ENCODE results near the gene SRR.
"Not testable (repeated sequence)": the region's sequence is repeated elsewhere in the genome, so short reads cannot be mapped to it uniquely, and the experiment has no call there.

Gene SRR

GRCh38 chr17:2303204-2304188 lies at the start of gene SRR, which contains the start of gene SMG6:
Gene SRR, plus strand, starts transcription at chr17:2303950. Its CDS starts 11,611 bp downstream, at chr17:2315561.
Gene SMG6, minus strand, starts transcription at chr17:2303785. Its CDS starts 65 bp downstream, at chr17:2303720.
- peak within 1 kb of the TSS; percentile 88 for H3K4me3 ChIP-seq (ENCODE audit: low read length)
- DNase-seq (ENCODE audit: low read depth): peak; percentile 37
- no peak for TF ChIP-seq CTCF (conservative IDR thresholded peaks at IDR 0.05; ENCODE audit: low read depth, low read length)

GRCh38 chr17:2258830-2259229 lies 44.9 kb upstream of the SRR start:
- H3K4me3 ChIP-seq (ENCODE audit: low read length): not testable (repeated sequence)

GRCh38 chr17:2259769-2260536 lies 43.8 kb upstream of the SRR start:
- TF ChIP-seq CTCF (conservative IDR thresholded peaks at IDR 0.05; ENCODE audit: low read depth, low read length): no peak
- DNase-seq (ENCODE audit: low read depth): no peak

More at GRCh38 chr17:2258830-2259229, 44.9 kb upstream of the SRR start:
- not testable (repeated sequence) for DNase-seq (ENCODE audit: low read depth)

GRCh38 chr17:2262135-2262587 lies 41.6 kb upstream of the SRR start:
- DNase-seq (ENCODE audit: low read depth): no peak
- TF ChIP-seq CTCF (conservative IDR thresholded peaks at IDR 0.05; ENCODE audit: low read depth, low read length): no peak
- no peak overlapping the region for H3K4me3 ChIP-seq (ENCODE audit: low read length)

More at GRCh38 chr17:2259769-2260536, 43.8 kb upstream of the SRR start:
- H3K4me3 ChIP-seq (ENCODE audit: low read length): no peak overlapping the region

- TF ChIP-seq CTCF (conservative IDR thresholded peaks at IDR 0.05; ENCODE audit: low read depth, low read length): no peak
- no peak for DNase-seq (ENCODE audit: low read depth)
- no peak overlapping the region for H3K4me3 ChIP-seq (ENCODE audit: low read length)
Observed at GRCh38 chr17:2263183-2264066, 40.3 kb upstream of the SRR start.

DNA sequence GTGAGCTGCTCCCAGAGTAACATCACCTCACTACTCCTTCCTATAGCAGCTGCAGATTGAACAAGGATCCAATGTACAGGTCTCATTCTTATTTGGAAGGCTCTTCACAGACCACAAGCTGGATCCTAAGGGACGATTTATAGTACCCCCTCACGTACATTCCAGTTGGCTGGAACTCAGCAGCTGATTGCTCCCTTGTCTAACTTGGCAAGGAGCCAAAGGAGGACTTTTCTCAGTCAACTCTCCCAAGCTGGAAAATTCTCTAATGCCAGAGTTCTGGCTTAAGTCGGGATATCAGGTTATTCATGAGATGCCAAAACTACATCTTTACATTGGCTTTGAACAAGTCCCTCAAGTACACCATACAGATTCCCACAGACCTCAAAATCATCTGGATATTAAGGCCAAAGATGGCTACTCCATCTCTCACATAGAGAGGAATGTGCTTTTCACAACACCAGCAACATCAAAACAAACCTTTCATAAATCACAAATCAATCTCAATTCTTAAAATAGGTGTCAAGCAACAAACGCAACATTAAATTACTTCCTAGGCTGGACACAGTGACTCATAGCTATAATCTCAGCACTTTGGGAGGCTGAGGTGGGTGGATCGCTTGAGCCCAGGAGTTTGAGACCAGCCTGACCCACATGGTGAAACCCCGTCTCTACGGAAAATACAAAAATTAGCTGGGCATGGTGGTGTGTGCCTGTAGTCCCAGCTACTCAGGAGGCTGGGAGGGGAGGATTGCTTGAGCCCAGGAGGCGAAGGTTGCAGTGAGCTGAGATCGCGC lies 39.5 kb upstream of the SRR start:
- no peak for TF ChIP-seq CTCF (conservative IDR thresholded peaks at IDR 0.05; ENCODE audit: low read depth, low read length)
- H3K4me3 ChIP-seq (ENCODE audit: low read length): no peak overlapping the region
- DNase-seq (ENCODE audit: low read depth): no peak

DNA sequence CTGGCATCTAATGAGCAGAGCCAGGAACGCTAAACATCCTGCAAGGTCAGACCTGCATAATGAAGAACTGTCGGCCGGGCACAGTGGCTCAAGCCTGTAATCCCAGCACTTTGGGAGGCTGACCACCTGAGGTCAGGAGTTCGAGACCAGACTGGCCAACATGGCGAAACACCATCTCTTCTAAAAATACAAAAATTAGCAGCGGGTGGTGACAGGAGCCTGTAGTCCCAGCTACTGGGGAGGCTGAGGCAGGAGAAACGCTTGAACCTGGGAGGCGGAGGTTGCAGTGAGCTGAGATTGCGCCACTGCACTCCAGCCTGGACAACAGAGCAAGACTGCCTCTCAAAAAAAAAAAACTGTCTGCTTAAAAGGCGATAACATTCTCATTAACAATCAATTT lies 38.6 kb upstream of the SRR start:
- not testable (repeated sequence) for H3K4me3 ChIP-seq (ENCODE audit: low read length); DNase-seq (ENCODE audit: low read depth)
